GM12878 (cell line): ENCODE results near the gene TGFBRAP1. TPM values are rescaled to one million over a fixed set of nuclear protein-coding genes. Genes with fewer than 3 reads are reported as not detected.

Experiments
- ATAC-seq: fragments of 200-7000 bp; cut with Tn5 transposase; 3 replicates; pipeline ENCODE4 v1.9.1; 2020; ENCODE audit warnings: mild to moderate bottlenecking, moderate library complexity
- BruUV-seq: library from RNA; stranded (reverse); fragments of 400-500 nt; replicated peaks from 2 replicates; lab custom pipeline; 2021; lab: Mats Ljungman, UMichigan
- CTCF ChIA-PET: fragments of 300-600 bp; sonication (Branson Sonifier 250); formaldehyde crosslinking; extraction: SDS; loops from one replicate; lab custom pipeline; 2021; ENCODE audit warnings: inconsistent platforms; lab: Yijun Ruan, JAX
- POLR2A ChIA-PET: fragments of 350-600 bp; formaldehyde crosslinking; extraction: SDS; loops from one replicate; lab custom pipeline; 2021; ENCODE audit warnings: inconsistent platforms; lab: Charles Lee
- RAD21 ChIA-PET: fragments of 300-600 bp; sonication (Branson Sonifier 250); formaldehyde crosslinking; loops from one replicate; lab custom pipeline; 2023; ENCODE audit warnings: antibody characterized with exemption; ENCODE audit not compliant: unreplicated experiment; lab: Charles Lee
- SMC1A ChIA-PET: fragments of 300-600 bp; sonication (Branson Sonifier 250); formaldehyde crosslinking; loops from one replicate; lab custom pipeline; 2023; ENCODE audit not compliant: unreplicated experiment, uncharacterized antibody; lab: Charles Lee
- DNase-seq: peaks from one replicate; pipeline ENCODE4 v3.0.0-alpha.2; 2011; ENCODE audit warnings: low read depth, low spot score
- FAIRE-seq: peaks from 3 replicates; lab custom pipeline; 2011; peaks lifted over from hg19 to GRCh38; lab: Jason Lieb, UNC
- H2AFZ ChIP-seq: 2 replicates; pipeline ENCODE4 v1.6.0; 2011; ENCODE audit warnings: low read depth, low read length, control low read depth; ENCODE audit not compliant: control insufficient read depth
- H3K27ac ChIP-seq: 2 replicates; pipeline ENCODE4 v1.5.1; 2011; ENCODE audit warnings: control low read depth; ENCODE audit not compliant: control insufficient read depth, insufficient read depth
- H3K27me3 ChIP-seq, 2 experiments: replicated peaks in 1 of 2; 2 replicates each; pipeline versions ENCODE4 v1.6.0 to v1.6.1; 2011; ENCODE audit warnings: low read length in 1 of 2; ENCODE audit not compliant: control insufficient read depth in 2 of 2, insufficient read depth in 2 of 2
- H3K36me3 ChIP-seq, 2 experiments: 2 replicates each; pipeline ENCODE4 v1.5.1; 2011; ENCODE audit warnings: low read length in 1 of 2; ENCODE audit not compliant: control insufficient read depth in 2 of 2, insufficient read depth in 2 of 2
- H3K4me1 ChIP-seq: 2 replicates; pipeline ENCODE4 v1.6.1; 2011; ENCODE audit warnings: mild to moderate bottlenecking, low read length, moderate library complexity, mixed read lengths; ENCODE audit not compliant: control insufficient read depth, insufficient read depth
- H3K4me2 ChIP-seq: 2 replicates; pipeline ENCODE4 v1.6.0; 2011; ENCODE audit warnings: control low read depth; ENCODE audit not compliant: control insufficient read depth, insufficient read depth
- H3K4me3 ChIP-seq: fragments of 200-600 bp; sonication (generic); 2 replicates; pipeline ENCODE4 v1.5.1; 2016
- H3K79me2 ChIP-seq: 2 replicates; pipeline ENCODE4 v1.6.0; 2011; ENCODE audit warnings: low read length; ENCODE audit not compliant: control insufficient read depth, insufficient read depth
- H3K9ac ChIP-seq: 2 replicates; pipeline ENCODE4 v1.8.0; 2011; ENCODE audit warnings: low read length, control low read depth, mixed read lengths; ENCODE audit not compliant: control insufficient read depth, insufficient read depth
- H3K9me3 ChIP-seq: replicated peaks from 3 replicates; pipeline ENCODE4 v1.5.1; 2011; ENCODE audit warnings: mild to moderate bottlenecking, low read length; ENCODE audit not compliant: control insufficient read depth, insufficient read depth
- H4K20me1 ChIP-seq: 2 replicates; pipeline ENCODE4 v1.6.0; 2011; ENCODE audit not compliant: control insufficient read depth, insufficient read depth
- CHD4 ChIP-seq: fragments of 200-600 bp; sonication (generic); IDR thresholded peaks from 2 replicates; pipeline ENCODE4 v1.6.1; 2016; ENCODE audit warnings: mild to moderate bottlenecking
- CREB1 ChIP-seq: IDR thresholded peaks from 2 replicates; pipeline ENCODE4 v1.6.1; 2012; ENCODE audit warnings: low read depth, mild to moderate bottlenecking, inconsistent platforms
- HSF1 ChIP-seq: fragments of 150-350 bp; IDR thresholded peaks from 2 replicates; pipeline ENCODE4 v1.6.1; 2014; ENCODE audit warnings: mild to moderate bottlenecking, low read depth, low read length
- NR2F1 ChIP-seq: fragments of 450-650 bp; conservative IDR thresholded peaks from 2 replicates; pipeline ENCODE4 v1.6.1; 2017; ENCODE audit warnings: mild to moderate bottlenecking
- SREBF2 ChIP-seq: IDR thresholded peaks from 2 replicates; pipeline ENCODE4 v1.6.1; 2012; ENCODE audit warnings: mild to moderate bottlenecking, low read length
- YY1 ChIP-seq: IDR thresholded peaks from 2 replicates; pipeline ENCODE4 v1.6.1; 2011; ENCODE audit warnings: low read depth, mild to moderate bottlenecking, low read length
- WGBS: methylation state at CpG from one replicate; pipeline ENCODE4 v1.1.6; 2016; ENCODE audit warnings: low lambda C conversion rate; ENCODE audit not compliant: insufficient replicate concordance, insufficient coverage; ENCODE audit errors: missing lambda C conversion rate; 5-methylcytosine and 5-hydroxymethylcytosine counted together
- in situ Hi-C: fragments of 300-500 bp; cut with MboI; formaldehyde crosslinking; loops from 9 replicates; pipeline ENCODE4 v1.14.3; 2018; ENCODE audit warnings: mixed read lengths
- intact Hi-C: fragments of 100-400 bp; cut with micrococcal nuclease; formaldehyde crosslinking; loops from one replicate; pipeline ENCODE4 v1.14.2; 2022; ENCODE audit not compliant: unreplicated experiment
- polyA plus RNA-seq, 11 experiments: library from polyadenylated mRNA; depleted of rRNA in 4 of 11; unstranded in 6 of 11; stranded (reverse) in 5 of 11; fragments of >200 nt; fragmentation: Nextera tagmentation in 4 of 11; fragmentation: Illumina TruSeq in 1 of 11; extraction: Ambion mirVana in 4 of 11; extraction: Trizol in 1 of 11; gene quantifications; 1 replicate in 1 of 11; 2 replicates in 10 of 11; pipeline versions ENCODE4 v1.2.1 to v1.2.3, GENCODE V29; 2011 to 2016; ENCODE audit warnings: inconsistent platforms in 2 of 11, missing spikeins in 2 of 11, low read depth in 1 of 11
- total RNA-seq, 4 experiments: library from RNA; depleted of rRNA in 3 of 4; stranded (reverse); fragments of >200 nt in 3 of 4; fragmentation: Illumina TruSeq in 1 of 4; extraction: Trizol in 1 of 4; gene quantifications; 2 replicates each; pipeline versions ENCODE4 v1.2.1 to v1.2.3, GENCODE V29; 2013 to 2021

Gene TGFBRAP1
- total and polyA plus RNA-seq, 10 of the 15 experiments (the other 5 are each of a cell fraction or from before 2014, with no cell fraction given), result 7.9 to 37.4 (median 23.7) TPM

- no peak for TF ChIP-seq HSF1
- TF ChIP-seq SREBF2, result no peak
- TF ChIP-seq CREB1, result no peak
- TF ChIP-seq, all 136 proteins: peak for 0
Measured at GRCh38 chr2:105283532-105283931, 46.0 kb downstream of the TGFBRAP1 start (continued).

GRCh38 chr2:105280281-105280680 lies 49.3 kb downstream of the TGFBRAP1 start:
- in situ Hi-C loops (no loop called here), intact Hi-C loops (no loop called here)
- RAD21 ChIA-PET, result no interaction called here
- no peak overlapping the region for H3K9ac ChIP-seq
- CTCF ChIA-PET, result interaction anchor here (1.6 kb wide), 1 partner anchor 8 kb away, joined by 6 read pairs; no protein-coding TSS in a partner anchor
- POLR2A ChIA-PET, result no interaction called here
- H3K9me3 ChIP-seq, result no peaks in the 10 kb centered on the region
- H2AFZ ChIP-seq, result no peak overlapping the region
- peaks cover 27 to 50% of the 10 kb centered on the region in 2 experiments for H3K36me3 ChIP-seq
- TF ChIP-seq CHD4 (no peak), NR2F1 (no peak), YY1 (no peak)
- H3K4me3 ChIP-seq, result no peak overlapping the region
- SMC1A ChIA-PET, result no interaction called here
- no peak overlapping the region for H3K4me2 ChIP-seq
- H3K79me2 ChIP-seq, result no peaks in the 10 kb centered on the region
- H4K20me1 ChIP-seq, result no peaks in the 10 kb centered on the region
- WGBS, result 90% methylated on average over 10 of the region's 10 CpGs
- no peak overlapping the region for H3K27ac ChIP-seq
- no TSS peak for BruUV-seq
- FAIRE-seq (no peak), ATAC-seq (no peak), DNase-seq (no peak)
- no peaks in the 10 kb centered on the region for H3K27me3 ChIP-seq
- no peaks in the 10 kb centered on the region for H3K4me1 ChIP-seq
